Measurements from ENCODE around the gene TTC23L. TPM values are rescaled to one million over a fixed set of nuclear protein-coding genes. Genes with fewer than 3 reads are reported as not detected.

TTC23L gene
- total and polyA plus RNA-seq, 2 of the 8 experiments (the other 6 are each of a cell fraction or from before 2014, with no cell fraction given) = 1.1 to 2.4 TPM

DNA sequence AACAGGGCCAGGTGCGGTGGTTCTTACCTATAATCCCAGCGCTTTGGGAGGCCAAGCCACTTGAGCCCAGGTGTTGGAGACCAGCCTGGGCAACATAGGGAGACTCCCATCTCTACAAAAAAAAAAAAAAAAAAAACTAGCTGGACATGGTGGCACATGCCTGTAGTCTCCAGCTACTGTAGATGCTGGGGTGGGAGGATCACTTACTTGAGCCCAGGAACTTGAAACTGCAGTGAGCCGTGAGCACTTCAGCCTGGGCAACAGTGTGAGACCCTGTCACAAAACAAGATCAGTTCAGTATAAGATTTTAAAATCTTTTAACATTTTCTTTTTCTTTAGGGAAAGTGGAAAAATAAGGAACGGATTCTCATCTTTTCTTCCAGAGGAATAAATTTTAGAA, 79.1 kb downstream of the TTC23L start (continued):
- TF ChIP-seq EP300 (IDR thresholded peaks at IDR 0.05; ENCODE audit: borderline replicate concordance in 1 of 2, low read depth in 2 of 2, low read length in 2 of 2) (no peak), KDM5A (IDR thresholded peaks at IDR 0.05; ENCODE audit: low read length) (no peak), ASH2L (IDR thresholded peaks at IDR 0.05; ENCODE audit: low read length) (no peak), BACH1 (IDR thresholded peaks at IDR 0.05; ENCODE audit: low read length) (no peak), KDM1A (IDR thresholded peaks at IDR 0.05; ENCODE audit: borderline replicate concordance, low read length) (no peak), SIX5 (IDR thresholded peaks at IDR 0.05; ENCODE audit: low read depth, low read length) (no peak), TAF1 (IDR thresholded peaks at IDR 0.05; ENCODE audit: low read depth, low read length) (no peak)

Data from H1 (cell line).